GM21526 (cell line): ENCODE data around the gene LRRC27.
A peak's percentile ranks its signal among the peaks of the same experiment; 100 is the strongest.
"Not testable (repeated sequence)": the region's sequence is repeated elsewhere in the genome, so short reads cannot be mapped to it uniquely, and the experiment has no call there.

Experiments used
- ATAC-seq: cut with Tn5 transposase; IDR thresholded peaks from one replicate; pipeline ENCODE4 v1.9.1; 2021; ENCODE audit warnings: moderate library complexity; ENCODE audit not compliant: unreplicated experiment, low FRiP score

Gene LRRC27

GRCh38 chr10:132331601-132332432, at the start of gene LRRC27:
TSS of gene LRRC27 (plus strand) at chr10:132332193. CDS start at chr10:132333525, 1,332 bp downstream.
- ATAC-seq: peak; percentile 77

- no peak for ATAC-seq
Observed at GRCh38 chr10:132282667-132283603, 49.1 kb upstream of the LRRC27 start.

GRCh38 chr10:132283604-132284382, 48.2 kb upstream of the LRRC27 start:
- no peak for ATAC-seq

DNA sequence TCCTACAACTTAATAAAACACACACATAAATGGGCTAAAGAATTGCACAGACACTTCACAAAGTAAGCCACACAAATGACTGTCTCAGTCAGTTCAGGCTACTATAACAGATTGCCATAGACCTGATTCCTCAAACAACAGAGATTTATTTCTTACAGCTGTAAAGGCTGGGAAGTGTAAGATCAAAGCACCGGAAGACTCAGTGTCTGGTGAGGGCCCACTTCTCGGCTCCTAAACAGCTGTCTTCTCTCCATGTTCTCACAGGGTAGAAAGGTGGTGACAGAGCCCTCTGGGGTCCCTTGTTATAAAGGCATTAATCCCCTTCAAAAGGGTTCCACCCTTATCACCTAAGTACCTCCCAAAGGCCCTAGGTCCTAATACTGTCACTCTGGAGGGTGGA, 42.6 kb upstream of the LRRC27 start:
- ATAC-seq: no peak

DNA sequence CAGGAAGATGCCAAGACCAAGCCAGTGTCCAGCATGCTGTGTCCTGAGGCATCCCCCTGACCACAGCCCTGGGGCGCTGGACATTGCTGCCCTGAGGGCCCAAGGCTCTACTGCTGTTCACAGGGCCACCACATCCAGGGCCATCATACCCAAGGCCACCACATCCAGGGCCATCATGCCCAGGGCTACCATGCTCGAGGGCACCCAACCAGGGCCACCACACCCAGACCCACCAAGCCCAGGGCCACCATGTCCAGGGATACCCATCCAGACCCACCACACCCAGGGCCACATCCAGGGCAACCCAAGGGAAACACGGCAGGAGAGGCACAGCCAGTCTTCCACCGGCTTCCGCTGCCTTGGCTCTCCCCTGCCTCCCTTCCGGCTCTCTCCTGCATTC, 41.4 kb upstream of the LRRC27 start:
- no peak for ATAC-seq

- no peak for ATAC-seq
Observed at GRCh38 chr10:132291826-132292225, 40.2 kb upstream of the LRRC27 start.

GRCh38 chr10:132292287-132293200, 39.4 kb upstream of the LRRC27 start:
- ATAC-seq: no peak

DNA sequence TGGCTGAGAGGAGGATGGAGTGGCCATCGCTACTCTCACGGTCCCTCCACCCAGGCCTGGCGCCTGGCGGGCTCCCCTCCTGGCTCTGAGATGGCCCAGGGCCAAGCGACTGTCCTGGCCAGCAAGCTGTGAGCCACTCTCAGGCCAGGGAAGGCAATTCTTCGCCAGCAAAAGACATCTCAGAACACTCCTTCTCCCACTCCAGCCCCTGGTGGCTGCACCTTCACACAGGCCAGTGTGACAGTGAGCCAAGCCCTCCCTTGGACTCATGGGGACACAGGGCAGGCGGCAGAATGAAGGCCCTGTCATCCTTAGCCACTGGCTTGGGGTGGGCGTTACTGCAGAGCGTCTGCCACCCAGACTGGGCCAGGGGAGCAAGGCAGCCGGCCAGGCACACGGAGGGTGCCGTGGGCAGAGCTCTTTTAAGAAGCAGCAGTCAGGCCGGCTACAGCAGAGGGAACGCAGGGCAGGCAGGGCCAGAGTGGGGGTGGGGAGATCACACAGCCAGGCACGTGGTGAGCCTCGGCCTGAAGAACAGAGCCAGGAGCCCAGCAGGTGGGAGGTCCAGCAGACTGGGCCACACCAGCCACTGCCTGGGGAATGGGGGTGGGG, 38.7 kb upstream of the LRRC27 start:
- ATAC-seq: no peak

- ATAC-seq: no peak
Observed at GRCh38 chr10:132293813-132294520, 38.0 kb upstream of the LRRC27 start.

- no peak for ATAC-seq
Observed at GRCh38 chr10:132294561-132295318, 37.3 kb upstream of the LRRC27 start.

DNA sequence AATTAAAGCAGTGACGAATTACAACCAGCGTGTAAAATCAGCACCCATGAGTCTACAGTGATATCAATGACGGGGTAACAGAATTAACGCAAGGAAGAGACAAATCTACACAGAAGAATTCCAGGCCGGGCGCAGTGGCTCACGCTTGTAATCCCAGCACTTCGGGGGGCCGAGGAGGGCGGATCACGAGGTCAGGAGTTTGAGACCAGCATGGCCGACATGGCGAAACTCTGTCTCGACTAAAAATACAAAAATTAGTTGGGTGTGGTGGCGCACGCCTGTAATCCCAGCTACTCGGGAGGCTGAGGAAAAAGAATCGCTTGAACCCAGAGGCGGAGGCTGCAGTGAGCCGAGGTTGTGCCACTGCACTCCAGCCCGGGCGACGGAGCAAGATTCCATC, 36.5 kb upstream of the LRRC27 start:
- not testable (repeated sequence) for ATAC-seq

GRCh38 chr10:132296666-132297443, 35.1 kb upstream of the LRRC27 start:
- no peak for ATAC-seq

GRCh38 chr10:132297526-132297925, 34.5 kb upstream of the LRRC27 start:
- no peak for ATAC-seq

DNA sequence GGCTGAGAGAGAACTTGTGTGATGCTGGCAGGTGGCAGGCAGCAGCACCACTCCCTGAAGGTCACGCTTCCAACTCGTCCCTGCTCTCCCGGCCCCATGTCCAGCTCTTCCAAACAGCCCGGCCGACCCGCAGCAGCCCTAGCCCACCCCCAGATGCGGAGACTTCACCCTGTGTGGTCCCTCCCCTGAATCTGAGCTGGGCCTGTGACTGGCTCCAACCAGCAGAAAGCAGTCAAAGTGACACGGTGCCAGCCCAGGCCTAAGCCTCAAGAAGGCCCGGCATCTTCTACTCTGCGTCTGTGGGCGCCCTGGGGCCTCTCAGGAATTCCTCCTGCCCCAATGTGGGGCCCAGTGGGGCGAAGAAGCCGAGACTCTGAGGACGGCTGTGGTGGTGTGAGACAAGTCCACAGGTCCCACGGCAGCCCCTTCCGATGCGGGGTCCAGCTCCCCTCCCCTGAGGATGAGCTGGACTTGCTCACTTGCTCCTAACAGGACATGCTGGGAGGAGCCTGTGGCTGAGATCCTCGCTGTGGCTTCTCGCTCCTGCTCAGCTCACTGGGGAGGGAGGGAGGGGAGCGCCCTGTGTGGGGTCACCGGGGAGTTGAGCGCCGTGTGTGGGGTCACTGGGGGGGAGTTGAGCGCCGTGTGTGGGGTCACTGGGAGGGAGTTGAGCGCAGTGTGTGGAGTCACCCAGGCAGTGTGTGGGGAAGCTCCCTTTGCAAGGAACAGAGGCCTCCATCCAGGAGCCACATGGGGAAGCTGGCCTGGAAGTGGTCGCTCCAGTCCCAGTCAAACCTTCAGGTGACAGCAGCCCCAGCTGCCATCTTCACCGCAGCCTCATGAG, 33.7 kb upstream of the LRRC27 start:
- no peak for ATAC-seq

- no peak for ATAC-seq
Observed at GRCh38 chr10:132299371-132300336, 32.3 kb upstream of the LRRC27 start.
